Heart right ventricle (tissue), 16 donors: ENCODE measurements around the gene SLC26A11. TPM values are rescaled to one million over a fixed set of nuclear protein-coding genes. Genes with fewer than 3 reads are reported as not detected.

ENCODE experiments used
- ATAC-seq, 8 donors: fragments of 200-7000 bp; cut with Tn5 transposase; one replicate each; pipeline ENCODE4 v1.9.1; 2020; ENCODE audit warnings: mild to moderate bottlenecking in 8 of 8, moderate library complexity in 8 of 8, moderate number of reproducible peaks in 1 of 8
- DNase-seq, 2 donors: peaks; one replicate each; pipeline ENCODE4 v3.0.0-alpha.2; 2020
- H3K27ac ChIP-seq, 10 donors: fragments of 200-600 bp; sonication (generic) in 2 of 10; one replicate each; pipeline versions ENCODE4 v1.5.0 to v1.8.0; 2020 to 2022; ENCODE audit warnings: mild to moderate bottlenecking in 3 of 10
- H3K27me3 ChIP-seq, 7 donors: fragments of 200-600 bp; one replicate each; pipeline ENCODE4 v1.8.0; 2021 to 2022; ENCODE audit warnings: mild to moderate bottlenecking in 2 of 7
- H3K36me3 ChIP-seq, 9 donors: fragments of 200-600 bp; sonication (generic) in 1 of 9; one replicate each; pipeline versions ENCODE4 v1.5.0 to v1.8.0; 2020 to 2022; ENCODE audit warnings: mild to moderate bottlenecking in 2 of 9
- H3K4me1 ChIP-seq, 9 donors: fragments of 200-600 bp; sonication (generic) in 1 of 9; one replicate each; pipeline versions ENCODE4 v1.5.0 to v1.8.0; 2020 to 2022; ENCODE audit warnings: mild to moderate bottlenecking in 4 of 9
- H3K4me3 ChIP-seq, 10 donors: fragments of 200-600 bp; sonication (generic) in 2 of 10; one replicate each; pipeline versions ENCODE4 v1.5.0 to v1.8.0; 2020 to 2022; ENCODE audit warnings: mild to moderate bottlenecking in 7 of 10, moderate library complexity in 2 of 10
- H3K9me3 ChIP-seq, 11 donors: fragments of 200-600 bp in 10 of 11; sonication (generic) in 2 of 11; one replicate each; pipeline versions ENCODE4 v1.5.0 to v1.8.0; 2013 to 2022; ENCODE audit warnings: mild to moderate bottlenecking in 2 of 11, control low read depth in 1 of 11, moderate library complexity in 1 of 11
- WGBS, 2 donors: extraction: QIAGEN DNeasy Blood & Tissue Kit; methylation state at CpG; one replicate each; pipeline ENCODE4 v1.1.7; 2013; ENCODE audit warnings: inconsistent platforms in 1 of 2; 5-methylcytosine and 5-hydroxymethylcytosine counted together
- intact Hi-C, 10 donors: fragments of 100-400 bp; cut with DNase I; formaldehyde crosslinking; loops; one replicate each; pipeline versions ENCODE4 v1.11.1 to v1.14.2; 2022
- polyA plus RNA-seq, 2 donors: library from polyadenylated mRNA; stranded (reverse); fragments of 200-250 nt; gene quantifications; one replicate each; pipeline ENCODE4 v1.2.3, GENCODE V29; 2013
- total RNA-seq, 10 donors: library from RNA; stranded (reverse); fragmentation: NEBNext Ultra II Directional in 3 of 10; extraction: Animal tissue kit (Norgen Biotek cat#: 25700) in 3 of 10; gene quantifications; one replicate each; pipeline versions ENCODE4 v1.2.1 to v1.2.4, GENCODE V29; 2021 to 2023
- TF ChIP-seq, protein P1 (sequence below), 9 donors: fragments of 200-600 bp; sonication (generic) in 2 of 9; IDR thresholded peaks; one replicate each; pipeline versions ENCODE4 v1.5.0 to v1.8.0; 2021 to 2022; ENCODE audit warnings: antibody characterized with exemption in 9 of 9, mild to moderate bottlenecking in 5 of 9, moderate library complexity in 1 of 9
- donor health status: Arrhythmogenic right ventricular cardiomyopathy.
- donor health status: ischemic (EF 13 %, LVEDD 7.1; RV severe dilation, severe dysfunction).
- donor health status: healthy with polysubstance abuse.
- donor health status: DM: no; HTN: yes; CAD: no.
- donor health status: DM: no; HTN: no; CAD: no.
- donor health status: ischemic (EF 25% LVEDD 6.9; RV normal size, moderate dysfunction).
- donor health status: ischemic (EF 25% LVEDD 5.7; RV mildly dilated, moderate dysfunction).
- donor health status: healthy.
- donor health status: DM: yes; HTN: yes; CAD: no.
- donor health status: Ischemic cardiomyopathy.
- donor health status: ischemic (EF 35%, LVEDD 5.7; RV mildly dilated, moderate dysfunction).
- donor health status: nonischemic (EF 11% LVEDD 7.7; RV severe dilation, severe dysfunction).
- donor health status: DM: yes; HTN: yes; CAD: no.
- donor health status: PGD.
- donor health status: ischemic (EF 29% LVEDD 5.4; RV normal size, mild dysfunction).
- donor health status: nonischemic (EF 23%, LVEDD 6.1; RV moderate dilation, normal function).

SLC26A11 gene
- total and polyA plus RNA-seq, 12 donors: 3.0 to 8.6 (median 5.1) TPM

DNA sequence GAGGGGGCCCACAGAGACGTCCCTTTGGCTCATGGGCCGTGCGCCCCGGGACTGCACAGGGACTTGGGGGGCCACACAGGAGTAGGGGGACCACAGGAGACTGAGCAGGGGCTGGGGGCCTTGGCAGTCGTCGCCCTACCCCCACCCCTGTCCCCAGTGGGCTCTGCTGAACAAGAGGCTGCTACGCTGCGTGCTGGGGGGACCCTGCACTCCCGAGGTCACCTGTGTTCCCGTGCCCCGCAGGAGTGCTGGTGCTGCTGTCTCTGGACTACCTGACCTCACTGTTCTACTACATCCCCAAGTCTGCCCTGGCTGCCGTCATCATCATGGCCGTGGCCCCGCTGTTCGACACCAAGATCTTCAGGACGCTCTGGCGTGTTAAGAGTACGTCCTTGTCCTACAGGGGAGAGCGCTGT is 26.0 kb downstream of the SLC26A11 start:
- WGBS, 2 donors: 95 to 96% methylated on average over 19 of the region's 19 CpGs
- no peaks in the 10 kb centered on the region for H3K9me3 ChIP-seq
- no peak overlapping the region for H3K27ac ChIP-seq
- no peak overlapping the region for H3K4me3 ChIP-seq
- intact Hi-C loops: no loop called here
- TF ChIP-seq, protein P1, sequence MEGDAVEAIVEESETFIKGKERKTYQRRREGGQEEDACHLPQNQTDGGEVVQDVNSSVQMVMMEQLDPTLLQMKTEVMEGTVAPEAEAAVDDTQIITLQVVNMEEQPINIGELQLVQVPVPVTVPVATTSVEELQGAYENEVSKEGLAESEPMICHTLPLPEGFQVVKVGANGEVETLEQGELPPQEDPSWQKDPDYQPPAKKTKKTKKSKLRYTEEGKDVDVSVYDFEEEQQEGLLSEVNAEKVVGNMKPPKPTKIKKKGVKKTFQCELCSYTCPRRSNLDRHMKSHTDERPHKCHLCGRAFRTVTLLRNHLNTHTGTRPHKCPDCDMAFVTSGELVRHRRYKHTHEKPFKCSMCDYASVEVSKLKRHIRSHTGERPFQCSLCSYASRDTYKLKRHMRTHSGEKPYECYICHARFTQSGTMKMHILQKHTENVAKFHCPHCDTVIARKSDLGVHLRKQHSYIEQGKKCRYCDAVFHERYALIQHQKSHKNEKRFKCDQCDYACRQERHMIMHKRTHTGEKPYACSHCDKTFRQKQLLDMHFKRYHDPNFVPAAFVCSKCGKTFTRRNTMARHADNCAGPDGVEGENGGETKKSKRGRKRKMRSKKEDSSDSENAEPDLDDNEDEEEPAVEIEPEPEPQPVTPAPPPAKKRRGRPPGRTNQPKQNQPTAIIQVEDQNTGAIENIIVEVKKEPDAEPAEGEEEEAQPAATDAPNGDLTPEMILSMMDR (IDR thresholded peaks at IDR 0.05): no peak
- no peaks in the 10 kb centered on the region for H3K27me3 ChIP-seq
- H3K36me3 ChIP-seq: peaks cover 0 to 97% (median 18%) of the 10 kb centered on the region in 9 donors
- DNase-seq (no peak), ATAC-seq (no peak)
- peaks cover 0 to 7% (median 0%) of the 10 kb centered on the region in 9 donors for H3K4me1 ChIP-seq

DNA sequence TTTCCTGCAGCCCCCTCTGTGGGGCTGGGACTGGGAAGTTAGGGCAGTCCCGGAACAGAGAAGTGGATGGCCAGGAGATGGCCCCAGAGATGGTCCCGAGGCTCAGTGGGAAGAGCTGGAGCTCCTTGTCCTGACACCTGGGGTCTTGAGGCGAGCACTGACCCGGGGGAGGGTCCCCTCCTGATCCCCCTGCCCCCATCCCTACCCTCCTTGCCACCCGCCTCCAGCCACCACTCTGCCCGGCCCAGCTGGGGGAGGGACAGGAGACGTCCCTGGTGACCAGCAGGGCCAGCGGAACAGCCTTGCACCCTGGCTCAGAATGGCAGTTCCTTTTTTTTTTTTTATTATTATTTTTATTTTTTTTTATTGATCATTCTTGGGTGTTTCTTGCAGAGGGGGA is 26.5 kb downstream of the SLC26A11 start:
- Histone ChIP-seq H3K4me3 (no peak overlapping the region), H3K36me3 (peaks cover 0 to 97% (median 14%) of the 10 kb centered on the region in 9 donors), H3K27me3 (no peaks in the 10 kb centered on the region), H3K9me3 (no peaks in the 10 kb centered on the region), H3K27ac (no peak overlapping the region), H3K4me1 (peaks cover 0 to 7% (median 0%) of the 10 kb centered on the region in 9 donors)
- TF ChIP-seq, protein P1 (IDR thresholded peaks at IDR 0.05): no peak
- DNase-seq (no peak), ATAC-seq (no peak)
- WGBS, 2 donors: 94% methylated on average over 8 of the region's 8 CpGs
- intact Hi-C loops: no loop called here

DNA sequence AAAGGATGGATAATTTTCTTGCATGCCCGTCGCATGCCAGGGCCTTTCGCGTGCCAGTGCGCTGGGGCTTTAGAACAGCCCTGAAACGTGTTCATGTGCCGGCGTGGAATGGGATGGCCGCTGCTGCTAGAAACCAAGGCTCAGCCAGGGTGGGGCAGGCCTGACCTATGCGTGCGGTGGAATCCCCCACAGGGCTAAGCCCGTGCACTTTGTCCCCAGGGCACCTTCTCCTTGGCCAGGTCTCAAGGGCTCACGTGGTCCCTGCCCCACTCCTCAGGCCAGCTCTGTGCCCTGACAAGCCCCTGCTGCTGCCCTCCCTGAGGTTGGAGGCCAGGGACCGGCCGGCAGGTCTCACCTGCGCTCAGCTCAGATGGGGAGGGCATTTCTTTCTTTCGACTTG is 27.3 kb downstream of the SLC26A11 start:
- Histone ChIP-seq H3K27ac (no peak overlapping the region), H3K9me3 (no peaks in the 10 kb centered on the region), H3K27me3 (no peaks in the 10 kb centered on the region), H3K4me1 (peaks cover 0 to 7% (median 0%) of the 10 kb centered on the region in 9 donors), H3K4me3 (no peak overlapping the region), H3K36me3 (peaks cover 0 to 97% (median 7%) of the 10 kb centered on the region in 9 donors)
- no peak for DNase-seq
- WGBS, 2 donors: 97% methylated on average over 17 of the region's 17 CpGs
- intact Hi-C loops: no loop called here
- TF ChIP-seq, protein P1 (IDR thresholded peaks at IDR 0.05): no peak
- no peak for ATAC-seq

DNA sequence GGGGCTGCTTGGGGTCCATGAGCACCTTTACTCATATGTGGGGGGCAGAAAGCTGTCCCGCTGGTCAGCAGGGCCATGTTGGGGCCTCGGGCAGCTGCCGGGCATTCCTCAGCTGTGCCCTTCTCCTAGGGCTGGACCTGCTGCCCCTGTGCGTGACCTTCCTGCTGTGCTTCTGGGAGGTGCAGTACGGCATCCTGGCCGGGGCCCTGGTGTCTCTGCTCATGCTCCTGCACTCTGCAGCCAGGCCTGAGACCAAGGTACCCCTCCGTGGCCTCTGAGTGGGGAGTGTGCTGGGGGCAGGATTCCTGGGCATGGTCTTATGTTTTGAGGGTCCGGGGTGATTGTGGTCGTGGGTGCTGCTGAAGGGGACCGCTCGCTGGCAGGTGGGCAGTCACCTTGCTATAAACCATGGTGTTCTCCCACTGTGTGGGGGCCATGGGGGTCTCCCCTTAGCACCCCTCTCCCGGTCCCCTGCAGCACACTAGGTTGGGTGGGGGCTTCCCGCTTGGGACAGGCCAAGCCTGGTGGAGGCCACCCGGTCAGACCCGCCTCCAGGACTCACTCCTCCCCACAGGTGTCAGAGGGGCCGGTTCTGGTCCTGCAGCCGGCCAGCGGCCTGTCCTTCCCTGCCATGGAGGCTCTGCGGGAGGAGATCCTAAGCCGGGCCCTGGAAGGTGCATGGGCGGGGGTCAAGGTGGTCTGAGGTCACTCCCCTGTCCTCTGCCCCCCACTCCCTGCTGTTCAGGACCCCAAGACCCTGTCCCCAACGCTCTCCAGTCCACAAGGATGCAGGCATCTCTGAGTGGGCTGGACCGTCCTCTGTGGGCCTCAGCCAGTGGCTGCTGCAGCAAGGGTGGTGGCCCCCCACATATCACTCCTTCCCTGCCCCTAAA is 28.0 kb downstream of the SLC26A11 start:
- DNase-seq (no peak), ATAC-seq (peak in 1 of 8 donors; percentile 7)
- peaks cover 0 to 97% (median 7%) of the 10 kb centered on the region in 9 donors for H3K36me3 ChIP-seq

More for the DNA sequence above, 28.0 kb downstream of the SLC26A11 start:
- TF ChIP-seq, protein P1 (IDR thresholded peaks at IDR 0.05): no peak
- no peak overlapping the region for H3K4me3 ChIP-seq
- WGBS, 2 donors: 95% methylated on average over 23 of the region's 23 CpGs
- intact Hi-C loops: no loop called here
- H3K27ac ChIP-seq: no peak overlapping the region
- H3K4me1 ChIP-seq: peaks cover 0 to 7% (median 0%) of the 10 kb centered on the region in 9 donors
- no peaks in the 10 kb centered on the region for H3K9me3 ChIP-seq
- no peaks in the 10 kb centered on the region for H3K27me3 ChIP-seq
